Prostate gland (tissue), 2 donors: ENCODE data around the gene C8A.

Experiments used
- POLR2A ChIP-seq: fragments of 450-650 bp; IDR thresholded peaks from one replicate; pipeline ENCODE4 v1.6.1; 2016; ENCODE audit warnings: antibody characterized with exemption, mild to moderate bottlenecking
- TF ChIP-seq, protein P1 (sequence below), 4 experiments: fragments of 200-600 bp in 2 of 4; fragments of 450-650 bp in 2 of 4; sonication (generic) in 2 of 4; IDR thresholded peaks; 1 replicate in 3 of 4; 2 replicates in 1 of 4; pipeline ENCODE4 v1.5.1; 2016 to 2019; ENCODE audit warnings: antibody characterized with exemption in 4 of 4, mild to moderate bottlenecking in 2 of 4, moderate library complexity in 2 of 4

DNA sequence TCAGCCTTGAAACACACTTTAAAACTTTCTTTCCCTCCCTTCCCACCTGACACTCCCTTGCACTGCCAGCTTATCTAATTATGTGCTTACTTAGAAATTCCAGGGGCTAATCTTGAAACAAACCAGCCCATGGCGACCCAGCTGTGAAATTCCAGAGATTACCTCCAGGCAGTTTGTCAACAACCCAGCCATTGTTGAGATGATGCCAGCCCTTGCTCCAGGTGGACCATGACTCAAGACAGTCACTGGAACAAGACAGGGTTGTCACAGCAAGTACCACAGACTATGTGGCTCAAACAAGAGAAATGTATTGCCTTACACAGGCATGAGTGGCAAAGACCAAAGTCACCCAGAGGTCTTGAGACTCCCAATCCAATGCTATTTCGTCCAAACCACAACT, 43.3 kb upstream of the C8A start:
- TF ChIP-seq, protein P1, sequence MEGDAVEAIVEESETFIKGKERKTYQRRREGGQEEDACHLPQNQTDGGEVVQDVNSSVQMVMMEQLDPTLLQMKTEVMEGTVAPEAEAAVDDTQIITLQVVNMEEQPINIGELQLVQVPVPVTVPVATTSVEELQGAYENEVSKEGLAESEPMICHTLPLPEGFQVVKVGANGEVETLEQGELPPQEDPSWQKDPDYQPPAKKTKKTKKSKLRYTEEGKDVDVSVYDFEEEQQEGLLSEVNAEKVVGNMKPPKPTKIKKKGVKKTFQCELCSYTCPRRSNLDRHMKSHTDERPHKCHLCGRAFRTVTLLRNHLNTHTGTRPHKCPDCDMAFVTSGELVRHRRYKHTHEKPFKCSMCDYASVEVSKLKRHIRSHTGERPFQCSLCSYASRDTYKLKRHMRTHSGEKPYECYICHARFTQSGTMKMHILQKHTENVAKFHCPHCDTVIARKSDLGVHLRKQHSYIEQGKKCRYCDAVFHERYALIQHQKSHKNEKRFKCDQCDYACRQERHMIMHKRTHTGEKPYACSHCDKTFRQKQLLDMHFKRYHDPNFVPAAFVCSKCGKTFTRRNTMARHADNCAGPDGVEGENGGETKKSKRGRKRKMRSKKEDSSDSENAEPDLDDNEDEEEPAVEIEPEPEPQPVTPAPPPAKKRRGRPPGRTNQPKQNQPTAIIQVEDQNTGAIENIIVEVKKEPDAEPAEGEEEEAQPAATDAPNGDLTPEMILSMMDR (IDR thresholded peaks at IDR 0.05) = no peak
- no peak for TF ChIP-seq POLR2A
